ENCODE results near the gene KIF6. TPM values are rescaled to one million over a fixed set of nuclear protein-coding genes. Genes with fewer than 3 reads are reported as not detected.

The KIF6 gene
- total RNA-seq, 2 experiments from 2014 or later, result not detected

GRCh38 chr6:39424831-39425230 lies 300.4 kb downstream of the KIF6 start:
- Mint-ChIP-seq H3K4me3 (no peak overlapping the region), H3K9me3 (no peaks in the 10 kb centered on the region), H3K27ac (no peak overlapping the region), H3K27me3 (no peaks in the 10 kb centered on the region), H3K36me3 (ENCODE audit: low read depth) (no peaks in the 10 kb centered on the region), H3K4me1 (ENCODE audit: low read depth) (no peaks in the 10 kb centered on the region)
- intact Hi-C loops (cut with DNase I, micrococcal nuclease), result no loop called here
- H3K4me1 ChIP-seq (ENCODE audit: insufficient read depth, low read length), result no peaks in the 10 kb centered on the region
- H3K27me3 ChIP-seq (ENCODE audit: control insufficient read depth in 1 of 2, insufficient read depth in 2 of 2, low read length in 2 of 2), result peaks cover 0 to 2% of the 10 kb centered on the region in 2 experiments
- H3K4me3 ChIP-seq (ENCODE audit: low read length), result no peak overlapping the region
- H3K9me3 ChIP-seq (ENCODE audit: control insufficient read depth in 1 of 2, insufficient read depth in 1 of 2, low read length in 2 of 2), result no peaks in the 10 kb centered on the region
- DNase-seq (no peak), ATAC-seq (ENCODE audit: poor library complexity) (no peak)
- TF ChIP-seq, protein P1, sequence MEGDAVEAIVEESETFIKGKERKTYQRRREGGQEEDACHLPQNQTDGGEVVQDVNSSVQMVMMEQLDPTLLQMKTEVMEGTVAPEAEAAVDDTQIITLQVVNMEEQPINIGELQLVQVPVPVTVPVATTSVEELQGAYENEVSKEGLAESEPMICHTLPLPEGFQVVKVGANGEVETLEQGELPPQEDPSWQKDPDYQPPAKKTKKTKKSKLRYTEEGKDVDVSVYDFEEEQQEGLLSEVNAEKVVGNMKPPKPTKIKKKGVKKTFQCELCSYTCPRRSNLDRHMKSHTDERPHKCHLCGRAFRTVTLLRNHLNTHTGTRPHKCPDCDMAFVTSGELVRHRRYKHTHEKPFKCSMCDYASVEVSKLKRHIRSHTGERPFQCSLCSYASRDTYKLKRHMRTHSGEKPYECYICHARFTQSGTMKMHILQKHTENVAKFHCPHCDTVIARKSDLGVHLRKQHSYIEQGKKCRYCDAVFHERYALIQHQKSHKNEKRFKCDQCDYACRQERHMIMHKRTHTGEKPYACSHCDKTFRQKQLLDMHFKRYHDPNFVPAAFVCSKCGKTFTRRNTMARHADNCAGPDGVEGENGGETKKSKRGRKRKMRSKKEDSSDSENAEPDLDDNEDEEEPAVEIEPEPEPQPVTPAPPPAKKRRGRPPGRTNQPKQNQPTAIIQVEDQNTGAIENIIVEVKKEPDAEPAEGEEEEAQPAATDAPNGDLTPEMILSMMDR (IDR thresholded peaks at IDR 0.05), result no peak
- CTCF ChIA-PET, result no interaction called here
- no peaks in the 10 kb centered on the region for H3K36me3 ChIP-seq (ENCODE audit: insufficient read depth, low read length)
- POLR2A ChIA-PET, result no interaction called here
- H3K27ac ChIP-seq (ENCODE audit: low read depth in 1 of 2, low read length in 2 of 2), result no peak overlapping the region

DNA sequence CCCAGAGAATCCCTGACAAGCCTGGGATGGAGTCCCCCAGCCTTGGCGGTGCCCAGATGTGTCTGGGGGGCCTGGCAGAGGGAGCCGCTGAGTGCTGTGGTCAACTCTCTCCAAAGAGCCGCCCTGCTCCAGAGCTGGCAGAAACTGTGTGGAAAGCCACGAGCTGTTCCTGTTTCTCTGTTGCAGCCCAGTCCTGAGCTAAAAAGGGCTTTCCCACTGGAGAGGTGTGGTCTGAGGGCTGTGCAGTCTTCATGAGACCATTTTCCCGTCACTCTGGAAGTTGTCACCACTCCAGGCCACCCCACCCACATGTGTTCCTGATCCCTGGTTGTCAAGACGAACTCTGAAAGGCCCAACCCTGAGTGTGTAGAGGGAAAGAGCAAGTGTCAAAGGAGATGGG lies 303.0 kb downstream of the KIF6 start:
- DNase-seq, result no peak
- H3K27me3 Mint-ChIP-seq, result no peaks in the 10 kb centered on the region
- H3K4me1 Mint-ChIP-seq (ENCODE audit: low read depth), result no peaks in the 10 kb centered on the region
- no peaks in the 10 kb centered on the region for H3K9me3 Mint-ChIP-seq
- intact Hi-C loops (cut with DNase I, micrococcal nuclease), result no loop called here
- peaks cover 0 to 2% of the 10 kb centered on the region in 2 experiments for H3K27me3 ChIP-seq (ENCODE audit: control insufficient read depth in 1 of 2, insufficient read depth in 2 of 2, low read length in 2 of 2)
- no peaks in the 10 kb centered on the region for H3K36me3 ChIP-seq (ENCODE audit: insufficient read depth, low read length)
- no peak overlapping the region for H3K27ac ChIP-seq (ENCODE audit: low read depth in 1 of 2, low read length in 2 of 2)
- no peaks in the 10 kb centered on the region for H3K4me1 ChIP-seq (ENCODE audit: insufficient read depth, low read length)
- POLR2A ChIA-PET, result no interaction called here
- CTCF ChIA-PET, result no interaction called here
- no peak overlapping the region for H3K4me3 Mint-ChIP-seq
- no peaks in the 10 kb centered on the region for H3K36me3 Mint-ChIP-seq (ENCODE audit: low read depth)
- TF ChIP-seq, protein P1 (IDR thresholded peaks at IDR 0.05), result no peak
- no peak for ATAC-seq (ENCODE audit: poor library complexity)
- no peaks in the 10 kb centered on the region for H3K9me3 ChIP-seq (ENCODE audit: control insufficient read depth in 1 of 2, insufficient read depth in 1 of 2, low read length in 2 of 2)
- H3K27ac Mint-ChIP-seq, result no peak overlapping the region
- H3K4me3 ChIP-seq (ENCODE audit: low read length), result no peak overlapping the region

DNA sequence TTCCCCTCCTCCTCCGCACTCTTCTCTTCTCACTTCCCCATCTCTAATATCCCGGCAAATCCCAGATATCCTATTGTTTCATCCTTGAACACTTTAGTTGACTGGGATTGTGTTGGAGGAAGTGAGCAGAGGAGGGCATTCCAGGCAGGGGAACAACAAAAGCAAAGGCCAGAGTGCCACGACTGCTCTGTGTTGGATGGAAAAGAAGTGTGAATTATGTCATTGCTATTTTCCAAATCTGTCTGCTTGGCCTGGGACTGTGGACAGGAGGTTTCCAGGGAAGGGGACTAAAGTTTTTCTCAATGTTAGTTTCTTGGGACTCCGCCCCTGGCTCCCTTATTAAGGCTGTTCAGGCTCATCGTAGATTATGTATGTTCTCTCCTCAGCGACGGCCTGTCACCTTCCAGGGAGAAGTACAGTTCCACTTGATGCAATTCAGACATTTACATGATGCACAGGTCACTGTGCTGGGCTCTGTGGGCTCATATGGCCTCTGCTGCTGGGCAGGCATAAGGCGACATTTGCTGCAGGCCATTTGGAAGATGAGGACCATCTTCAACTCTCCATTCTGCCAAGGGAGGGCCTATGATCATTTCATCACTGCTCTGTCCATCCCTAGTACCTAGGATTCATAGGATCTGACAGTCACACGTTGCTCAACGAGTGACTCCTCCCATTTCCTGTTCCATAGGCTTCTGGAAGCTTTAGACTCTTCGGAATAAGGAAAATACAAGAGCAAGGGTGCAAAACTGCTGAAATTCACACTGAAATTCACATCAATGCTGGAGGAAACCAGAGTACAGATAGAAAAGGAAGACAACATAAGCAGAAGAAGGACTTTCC lies 303.6 kb downstream of the KIF6 start:
- no peaks in the 10 kb centered on the region for H3K36me3 ChIP-seq (ENCODE audit: insufficient read depth, low read length)
- ChIA-PET CTCF (no interaction called here), POLR2A (no interaction called here)
- intact Hi-C loops (cut with DNase I, micrococcal nuclease), result no loop called here
- H3K4me3 ChIP-seq (ENCODE audit: low read length), result no peak overlapping the region
- Mint-ChIP-seq H3K36me3 (ENCODE audit: low read depth) (no peaks in the 10 kb centered on the region), H3K4me3 (no peak overlapping the region), H3K9me3 (no peaks in the 10 kb centered on the region), H3K27me3 (no peaks in the 10 kb centered on the region), H3K27ac (no peak overlapping the region), H3K4me1 (ENCODE audit: low read depth) (no peaks in the 10 kb centered on the region)
- H3K4me1 ChIP-seq (ENCODE audit: insufficient read depth, low read length), result no peaks in the 10 kb centered on the region
- DNase-seq, result no peak
- ATAC-seq (ENCODE audit: poor library complexity), result no peak
- no peak overlapping the region for H3K27ac ChIP-seq (ENCODE audit: low read depth in 1 of 2, low read length in 2 of 2)
- no peaks in the 10 kb centered on the region for H3K9me3 ChIP-seq (ENCODE audit: control insufficient read depth in 1 of 2, insufficient read depth in 1 of 2, low read length in 2 of 2)
- peaks cover 0 to 2% of the 10 kb centered on the region in 2 experiments for H3K27me3 ChIP-seq (ENCODE audit: control insufficient read depth in 1 of 2, insufficient read depth in 2 of 2, low read length in 2 of 2)
- TF ChIP-seq, protein P1 (IDR thresholded peaks at IDR 0.05), result no peak
